HEK293 (cell line): ENCODE data around the gene DNAJB5.

Experiments
- CTCF ChIA-PET: fragments of 350-600 bp; formaldehyde crosslinking; extraction: SDS; loops from one replicate; lab custom pipeline; 2021; ENCODE audit warnings: antibody characterized with exemption; lab: Yijun Ruan, JAX
- POLR2A ChIA-PET: fragments of 300-600 bp; formaldehyde crosslinking; extraction: SDS; loops from one replicate; lab custom pipeline; 2020; ENCODE audit warnings: antibody characterized with exemption, inconsistent platforms; lab: Yijun Ruan, JAX
- H3K27ac ChIP-seq: fragments of 200-500 bp; sonication (Bioruptor generic); 2 replicates; pipeline ENCODE4 v1.5.1; 2014; ENCODE audit warnings: low read depth, low read length, control low read depth, inconsistent platforms; ENCODE audit errors: extremely low read depth
- H3K36me3 ChIP-seq, 2 experiments: fragments of 200-500 bp in 1 of 2; sonication (Bioruptor generic) in 1 of 2; 1 replicate in 1 of 2; 2 replicates in 1 of 2; pipeline ENCODE4 v1.5.1; 2014 to 2017; ENCODE audit warnings: inconsistent platforms in 2 of 2, low read length in 2 of 2; ENCODE audit not compliant: control insufficient read depth in 2 of 2, insufficient read depth in 1 of 2
- H3K4me1 ChIP-seq: fragments of 200-500 bp; sonication (Bioruptor generic); 2 replicates; pipeline ENCODE4 v1.5.1; 2014; ENCODE audit warnings: mild to moderate bottlenecking, low read length, inconsistent platforms; ENCODE audit not compliant: control insufficient read depth, insufficient read depth
- H3K4me3 ChIP-seq: 2 replicates; pipeline ENCODE4 v1.5.1; 2011; ENCODE audit warnings: low read depth, mild to moderate bottlenecking, control low read depth, low read length, moderate library complexity
- H3K9me3 ChIP-seq: fragments of 200-500 bp; sonication (Bioruptor generic); 2 replicates; pipeline ENCODE4 v1.5.1; 2014; ENCODE audit warnings: low read depth, low read length, inconsistent platforms; ENCODE audit not compliant: control insufficient read depth, insufficient read depth
- CTCF ChIP-seq: fragments of 450-650 bp; formaldehyde crosslinking; IDR thresholded peaks from 2 replicates; pipeline ENCODE4 v1.5.1; 2016; ENCODE audit warnings: missing biosample characterization, missing genetic modification characterization
- EGR2 ChIP-seq: fragments of 450-650 bp; formaldehyde crosslinking; IDR thresholded peaks from 2 replicates; pipeline ENCODE4 v1.5.1; 2016; ENCODE audit warnings: low read depth, missing biosample characterization, missing genetic modification characterization
- GFI1B ChIP-seq: fragments of 450-650 bp; formaldehyde crosslinking; IDR thresholded peaks from 2 replicates; pipeline ENCODE4 v1.5.1; 2016; ENCODE audit warnings: missing biosample characterization, missing genetic modification characterization
- KLF10 ChIP-seq: fragments of 450-650 bp; IDR thresholded peaks from 2 replicates; pipeline ENCODE4 v1.5.1; 2018; ENCODE audit warnings: missing biosample characterization, mild to moderate bottlenecking, missing genetic modification characterization
- MYNN ChIP-seq: fragments of 450-650 bp; formaldehyde crosslinking; IDR thresholded peaks from 2 replicates; pipeline ENCODE4 v1.5.1; 2016; ENCODE audit warnings: missing biosample characterization, missing genetic modification characterization, borderline replicate concordance
- PRDM1 ChIP-seq: fragments of 450-650 bp; formaldehyde crosslinking; IDR thresholded peaks from 2 replicates; pipeline ENCODE4; 2016; ENCODE audit warnings: missing biosample characterization, missing genetic modification characterization
- PRDM4 ChIP-seq: fragments of 450-650 bp; formaldehyde crosslinking; IDR thresholded peaks from 2 replicates; pipeline ENCODE4 v1.5.1; 2017; ENCODE audit warnings: missing biosample characterization, missing genetic modification characterization
- PRDM6 ChIP-seq: fragments of 450-650 bp; formaldehyde crosslinking; IDR thresholded peaks from 2 replicates; pipeline ENCODE4 v1.5.1; 2017; ENCODE audit warnings: missing biosample characterization, missing genetic modification characterization
- REST ChIP-seq: fragments of 450-650 bp; formaldehyde crosslinking; IDR thresholded peaks from 2 replicates; pipeline ENCODE4 v1.5.1; 2016; ENCODE audit warnings: missing biosample characterization, missing genetic modification characterization
- TRIM28 ChIP-seq: IDR thresholded peaks from 2 replicates; pipeline ENCODE4 v1.6.1; 2011; ENCODE audit warnings: low read length, control low read depth, borderline replicate concordance
- ZFP37 ChIP-seq: fragments of 450-650 bp; formaldehyde crosslinking; IDR thresholded peaks from 2 replicates; pipeline ENCODE4 v1.5.1; 2016; ENCODE audit warnings: missing biosample characterization, missing genetic modification characterization
- ZNF202 ChIP-seq: fragments of 450-650 bp; formaldehyde crosslinking; IDR thresholded peaks from 2 replicates; pipeline ENCODE4 v1.5.1; 2016; ENCODE audit warnings: missing biosample characterization, missing genetic modification characterization, borderline replicate concordance
- ZNF266 ChIP-seq: fragments of 450-650 bp; formaldehyde crosslinking; IDR thresholded peaks from 2 replicates; pipeline ENCODE4 v1.5.1; 2016; ENCODE audit warnings: missing biosample characterization, missing genetic modification characterization, low read depth
- ZNF311 ChIP-seq: fragments of 450-650 bp; formaldehyde crosslinking; IDR thresholded peaks from 2 replicates; pipeline ENCODE4 v1.5.1; 2017; ENCODE audit warnings: missing biosample characterization, missing genetic modification characterization, borderline replicate concordance
- ZNF350 ChIP-seq: fragments of 450-650 bp; formaldehyde crosslinking; IDR thresholded peaks from 2 replicates; pipeline ENCODE4 v1.5.0; 2017; ENCODE audit warnings: missing biosample characterization, mild to moderate bottlenecking, missing genetic modification characterization
- ZNF391 ChIP-seq: fragments of 450-650 bp; formaldehyde crosslinking; IDR thresholded peaks from 2 replicates; pipeline ENCODE4 v1.5.1; 2016; ENCODE audit warnings: low read depth, missing biosample characterization, missing genetic modification characterization, borderline replicate concordance
- ZNF624 ChIP-seq: fragments of 450-650 bp; formaldehyde crosslinking; IDR thresholded peaks from 2 replicates; pipeline ENCODE4 v1.5.1; 2017; ENCODE audit warnings: missing biosample characterization, missing genetic modification characterization
- ZNF664 ChIP-seq: fragments of 450-650 bp; formaldehyde crosslinking; IDR thresholded peaks from 2 replicates; pipeline ENCODE4 v1.5.1; 2016; ENCODE audit warnings: missing biosample characterization, missing genetic modification characterization
- ZNF791 ChIP-seq: fragments of 450-650 bp; formaldehyde crosslinking; IDR thresholded peaks from 2 replicates; pipeline ENCODE4 v1.5.1; 2016; ENCODE audit warnings: missing biosample characterization, missing genetic modification characterization
- ZSCAN23 ChIP-seq: fragments of 450-650 bp; formaldehyde crosslinking; IDR thresholded peaks from 2 replicates; pipeline ENCODE4 v1.5.1; 2016; ENCODE audit warnings: missing biosample characterization, missing genetic modification characterization
- TF ChIP-seq, protein P1 (sequence below): fragments of 450-650 bp; formaldehyde crosslinking; IDR thresholded peaks from 2 replicates; pipeline ENCODE4 v1.5.1; 2016; ENCODE audit warnings: missing biosample characterization, missing genetic modification characterization
- TF ChIP-seq, protein P2 (sequence below): fragments of 450-650 bp; formaldehyde crosslinking; IDR thresholded peaks from 2 replicates; pipeline ENCODE4 v1.5.0; 2017; ENCODE audit warnings: missing biosample characterization, missing genetic modification characterization, borderline replicate concordance

Gene DNAJB5

DNA sequence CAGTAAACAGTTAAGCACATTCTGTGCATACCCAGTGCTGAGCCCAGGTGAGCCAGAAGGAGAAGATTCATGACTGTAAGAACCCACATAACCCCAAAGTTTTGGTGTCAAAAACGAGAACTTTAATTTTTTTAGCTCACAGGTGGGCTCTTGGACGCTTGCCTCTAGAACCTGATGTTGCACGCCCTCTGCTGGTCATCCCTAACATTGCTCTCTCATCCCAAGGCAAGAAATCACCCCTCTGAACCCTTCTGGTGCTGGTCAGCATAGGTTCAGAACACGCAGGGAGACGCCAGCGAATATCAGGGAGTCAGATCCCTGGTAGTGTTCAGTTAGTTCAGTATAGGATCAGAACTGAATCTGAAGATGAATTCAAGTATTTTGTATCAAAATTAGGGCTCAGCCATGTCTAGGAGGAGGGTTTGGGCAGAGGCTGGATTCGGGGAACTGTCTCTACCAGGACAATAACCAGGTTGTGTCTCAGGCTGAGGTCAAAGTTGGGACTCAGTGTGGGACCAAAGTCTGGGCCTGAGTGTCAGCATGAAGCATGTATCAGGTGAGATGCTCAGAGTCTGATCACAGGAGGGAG is 4.1 kb upstream of the DNAJB5 start (continued):
- TF ChIP-seq CTCF (tag by site-specific recombination) (0 out of 2 replicates have a peak, but pooled peaks have one; percentile 10), ZNF391 (no peak), ZFP37 (tag by site-specific recombination) (no peak)

DNA sequence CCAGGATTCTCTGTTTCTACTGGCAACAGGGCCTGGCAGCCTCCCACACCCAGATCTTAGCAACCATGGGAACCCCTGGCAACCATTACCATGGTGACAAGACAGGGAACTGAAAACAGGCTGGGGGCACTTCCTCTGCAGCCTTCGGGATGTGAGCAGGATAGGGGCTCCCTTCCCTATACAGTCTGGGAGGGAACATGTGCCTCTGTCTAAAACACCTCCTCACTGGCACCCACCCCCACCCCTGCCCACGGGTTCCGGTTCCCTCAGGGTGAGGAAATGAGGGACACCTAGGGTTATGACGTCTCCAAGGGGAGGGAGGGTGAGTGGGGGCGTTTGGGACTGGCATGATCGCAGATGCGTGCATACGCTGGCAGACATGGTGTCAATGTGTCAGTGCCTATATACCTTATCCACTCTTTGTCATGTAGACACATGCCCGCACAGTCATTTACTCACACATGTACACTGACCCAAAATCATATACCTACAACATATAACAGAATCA is 3.0 kb upstream of the DNAJB5 start:
- Histone ChIP-seq H3K27ac (no peak overlapping the region), H3K4me1 (no peaks in the 10 kb centered on the region), H3K36me3 (no peaks in the 10 kb centered on the region), H3K4me3 (no peak overlapping the region), H3K9me3 (no peaks in the 10 kb centered on the region)
- ChIA-PET CTCF (interaction anchor here (1.1 to 7.1 kb wide), 3 partner anchors 84 to 227 kb away, joined by 4 to 124 read pairs (median 7); a partner anchor contains a TSS), POLR2A (no interaction called here)
- TF ChIP-seq PRDM6 (tag by site-specific recombination) (no peak), ZNF202 (tag by site-specific recombination) (no peak), ZNF311 (no peak), REST (tag by site-specific recombination) (no peak), MYNN (tag by site-specific recombination) (peak; percentile 80), ZNF350 (tag by site-specific recombination) (no peak), PRDM4 (tag by site-specific recombination) (no peak), ZNF791 (tag by site-specific recombination) (no peak), ZNF664 (tag by site-specific recombination) (no peak), PRDM1 (tag by site-specific recombination) (no peak), ZNF624 (no peak), TRIM28 (no peak), GFI1B (tag by site-specific recombination) (no peak), ZSCAN23 (tag by site-specific recombination) (no peak), KLF10 (tag by site-specific recombination) (no peak), EGR2 (tag by site-specific recombination) (0 out of 2 replicates have a peak, but pooled peaks have one; percentile 29), ZNF266 (tag by site-specific recombination) (no peak)
- TF ChIP-seq, protein P1, sequence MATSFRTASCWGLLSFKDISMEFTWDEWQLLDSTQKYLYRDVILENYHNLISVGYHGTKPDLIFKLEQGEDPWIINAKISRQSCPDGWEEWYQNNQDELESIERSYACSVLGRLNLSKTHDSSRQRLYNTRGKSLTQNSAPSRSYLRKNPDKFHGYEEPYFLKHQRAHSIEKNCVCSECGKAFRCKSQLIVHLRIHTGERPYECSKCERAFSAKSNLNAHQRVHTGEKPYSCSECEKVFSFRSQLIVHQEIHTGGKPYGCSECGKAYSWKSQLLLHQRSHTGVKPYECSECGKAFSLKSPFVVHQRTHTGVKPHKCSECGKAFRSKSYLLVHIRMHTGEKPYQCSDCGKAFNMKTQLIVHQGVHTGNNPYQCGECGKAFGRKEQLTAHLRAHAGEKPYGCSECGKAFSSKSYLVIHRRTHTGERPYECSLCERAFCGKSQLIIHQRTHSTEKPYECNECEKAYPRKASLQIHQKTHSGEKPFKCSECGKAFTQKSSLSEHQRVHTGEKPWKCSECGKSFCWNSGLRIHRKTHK (tag by site-specific recombination): no peak
- TF ChIP-seq, protein P2, sequence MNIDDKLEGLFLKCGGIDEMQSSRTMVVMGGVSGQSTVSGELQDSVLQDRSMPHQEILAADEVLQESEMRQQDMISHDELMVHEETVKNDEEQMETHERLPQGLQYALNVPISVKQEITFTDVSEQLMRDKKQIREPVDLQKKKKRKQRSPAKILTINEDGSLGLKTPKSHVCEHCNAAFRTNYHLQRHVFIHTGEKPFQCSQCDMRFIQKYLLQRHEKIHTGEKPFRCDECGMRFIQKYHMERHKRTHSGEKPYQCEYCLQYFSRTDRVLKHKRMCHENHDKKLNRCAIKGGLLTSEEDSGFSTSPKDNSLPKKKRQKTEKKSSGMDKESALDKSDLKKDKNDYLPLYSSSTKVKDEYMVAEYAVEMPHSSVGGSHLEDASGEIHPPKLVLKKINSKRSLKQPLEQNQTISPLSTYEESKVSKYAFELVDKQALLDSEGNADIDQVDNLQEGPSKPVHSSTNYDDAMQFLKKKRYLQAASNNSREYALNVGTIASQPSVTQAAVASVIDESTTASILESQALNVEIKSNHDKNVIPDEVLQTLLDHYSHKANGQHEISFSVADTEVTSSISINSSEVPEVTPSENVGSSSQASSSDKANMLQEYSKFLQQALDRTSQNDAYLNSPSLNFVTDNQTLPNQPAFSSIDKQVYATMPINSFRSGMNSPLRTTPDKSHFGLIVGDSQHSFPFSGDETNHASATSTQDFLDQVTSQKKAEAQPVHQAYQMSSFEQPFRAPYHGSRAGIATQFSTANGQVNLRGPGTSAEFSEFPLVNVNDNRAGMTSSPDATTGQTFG: no peak
